Karpas-422 (cell line): ENCODE data around the gene RALY. TPM values are rescaled to one million over a fixed set of nuclear protein-coding genes. Genes with fewer than 3 reads are reported as not detected.

Experiments
- DNase-seq: peaks from one replicate; pipeline ENCODE4 v3.0.0-alpha.2; 2015
- H2AFZ ChIP-seq: fragments of 200-600 bp; sonication (generic); 2 replicates; pipeline ENCODE4 v1.6.1; 2014; ENCODE audit warnings: antibody characterized with exemption, low read length, mixed read lengths
- H3K27ac ChIP-seq: fragments of 200-600 bp; sonication (generic); 2 replicates; pipeline ENCODE4 v1.5.1; 2014; ENCODE audit warnings: mild to moderate bottlenecking, low read length, moderate library complexity
- H3K27me3 ChIP-seq: fragments of 200-600 bp; sonication (generic); 2 replicates; pipeline ENCODE4 v1.6.1; 2014; ENCODE audit warnings: low read length, mixed read lengths
- H3K36me3 ChIP-seq: fragments of 200-600 bp; sonication (generic); 2 replicates; pipeline ENCODE4 v1.6.1; 2014; ENCODE audit warnings: low read length, mixed read lengths; ENCODE audit not compliant: insufficient read depth
- H3K4me1 ChIP-seq: fragments of 200-600 bp; sonication (generic); 2 replicates; pipeline ENCODE4 v1.6.1; 2014; ENCODE audit warnings: mild to moderate bottlenecking, low read length, mixed read lengths
- H3K4me2 ChIP-seq: fragments of 200-600 bp; sonication (generic); 2 replicates; pipeline ENCODE4 v1.6.1; 2014; ENCODE audit warnings: low read length, low read depth, mild to moderate bottlenecking; ENCODE audit not compliant: poor library complexity, severe bottlenecking
- H3K4me3 ChIP-seq: fragments of 200-600 bp; sonication (generic); 2 replicates; pipeline ENCODE4 v1.5.1; 2014; ENCODE audit warnings: mild to moderate bottlenecking, antibody characterized with exemption, low read length, mixed read lengths
- H3K79me2 ChIP-seq: fragments of 200-600 bp; sonication (generic); 2 replicates; pipeline ENCODE4 v1.6.1; 2014; ENCODE audit warnings: mild to moderate bottlenecking, low read length, mixed read lengths
- H3K9ac ChIP-seq: fragments of 200-600 bp; sonication (generic); 2 replicates; pipeline ENCODE4 v1.6.0; 2014; ENCODE audit warnings: low read length
- H3K9me2 ChIP-seq: fragments of 200-600 bp; sonication (generic), shearing (Covaris generic); replicated peaks from 2 replicates; pipeline ENCODE4 v1.6.0; 2014; ENCODE audit warnings: mild to moderate bottlenecking, low read length, moderate library complexity; ENCODE audit not compliant: insufficient read depth
- H3K9me3 ChIP-seq: fragments of 300-700, 200-600 bp; sonication (generic); 2 replicates; pipeline ENCODE4 v1.6.1; 2014; ENCODE audit warnings: low read length, mixed read lengths
- H4K20me1 ChIP-seq: fragments of 200-600 bp; sonication (generic); 2 replicates; pipeline ENCODE4 v1.6.1; 2014; ENCODE audit warnings: mild to moderate bottlenecking, antibody characterized with exemption, low read length, low read depth; ENCODE audit not compliant: insufficient read depth
- total RNA-seq: library from RNA; depleted of rRNA; stranded (reverse); fragments of >200 nt; shearing (Covaris generic); gene quantifications from 2 replicates; pipeline ENCODE4 v1.2.3, GENCODE V29; 2014; ENCODE audit warnings: low replicate concordance

Gene RALY
- total RNA-seq, 1 experiment from 2014 or later = 78.8 TPM

- Histone ChIP-seq H3K4me2 (no peak overlapping the region), H3K9me2 (no peaks in the 10 kb centered on the region), H4K20me1 (peaks cover 20% of the 10 kb centered on the region), H3K9me3 (no peaks in the 10 kb centered on the region), H3K4me3 (no peak overlapping the region), H3K4me1 (no peaks in the 10 kb centered on the region), H3K36me3 (peaks cover 81% of the 10 kb centered on the region), H3K27me3 (no peaks in the 10 kb centered on the region), H2AFZ (no peak overlapping the region), H3K79me2 (peaks cover 42% of the 10 kb centered on the region), H3K27ac (no peak overlapping the region), H3K9ac (no peak overlapping the region)
- no peak for DNase-seq
Measured at GRCh38 chr20:34091637-34092200, 98.0 kb downstream of the RALY start.

- H3K9ac ChIP-seq = no peak overlapping the region
- peaks cover 81% of the 10 kb centered on the region for H3K36me3 ChIP-seq
- H3K27ac ChIP-seq = no peak overlapping the region
- no peak overlapping the region for H2AFZ ChIP-seq
- no peaks in the 10 kb centered on the region for H3K27me3 ChIP-seq
- no peaks in the 10 kb centered on the region for H3K9me3 ChIP-seq
- H3K4me1 ChIP-seq = no peaks in the 10 kb centered on the region
- peaks cover 20% of the 10 kb centered on the region for H4K20me1 ChIP-seq
- no peak overlapping the region for H3K4me2 ChIP-seq
- no peak for DNase-seq
- H3K9me2 ChIP-seq = no peaks in the 10 kb centered on the region
- peaks cover 37% of the 10 kb centered on the region for H3K79me2 ChIP-seq
- H3K4me3 ChIP-seq = no peak overlapping the region
Measured at GRCh38 chr20:34093895-34094294, 100.2 kb downstream of the RALY start.

- Histone ChIP-seq H3K79me2 (peaks cover 34% of the 10 kb centered on the region), H3K27me3 (no peaks in the 10 kb centered on the region), H3K9ac (no peak overlapping the region), H3K27ac (no peak overlapping the region), H3K4me3 (no peak overlapping the region), H3K4me2 (no peak overlapping the region), H3K9me3 (no peaks in the 10 kb centered on the region), H3K36me3 (peaks cover 74% of the 10 kb centered on the region), H2AFZ (no peak overlapping the region), H3K4me1 (no peaks in the 10 kb centered on the region), H4K20me1 (peaks cover 13% of the 10 kb centered on the region), H3K9me2 (no peaks in the 10 kb centered on the region)
- DNase-seq = no peak
Measured at GRCh38 chr20:34095825-34096224, 102.1 kb downstream of the RALY start.

GRCh38 chr20:34096699-34097444 lies 103.2 kb downstream of the RALY start:
- Histone ChIP-seq H3K27ac (no peak overlapping the region), H3K4me3 (no peak overlapping the region), H3K4me1 (no peaks in the 10 kb centered on the region), H3K27me3 (no peaks in the 10 kb centered on the region), H3K36me3 (peaks cover 73% of the 10 kb centered on the region), H3K79me2 (peaks cover 34% of the 10 kb centered on the region), H4K20me1 (peaks cover 19% of the 10 kb centered on the region), H3K9me2 (no peaks in the 10 kb centered on the region), H3K9ac (no peak overlapping the region), H3K9me3 (no peaks in the 10 kb centered on the region), H3K4me2 (no peak overlapping the region), H2AFZ (no peak overlapping the region)
- DNase-seq = no peak

GRCh38 chr20:34098570-34098969 lies 104.9 kb downstream of the RALY start:
- Histone ChIP-seq H3K27me3 (no peaks in the 10 kb centered on the region), H4K20me1 (peaks cover 24% of the 10 kb centered on the region), H3K4me3 (no peak overlapping the region), H3K27ac (no peak overlapping the region), H3K9ac (no peak overlapping the region), H3K9me2 (no peaks in the 10 kb centered on the region), H3K79me2 (peaks cover 43% of the 10 kb centered on the region), H3K36me3 (peaks cover 75% of the 10 kb centered on the region), H3K4me2 (no peak overlapping the region), H2AFZ (no peak overlapping the region), H3K9me3 (no peaks in the 10 kb centered on the region), H3K4me1 (no peaks in the 10 kb centered on the region)
- DNase-seq = no peak

- H3K4me2 ChIP-seq = no peak overlapping the region
- no peak overlapping the region for H3K9ac ChIP-seq
- no peak for DNase-seq
- no peaks in the 10 kb centered on the region for H3K9me2 ChIP-seq
- H3K79me2 ChIP-seq = peaks cover 48% of the 10 kb centered on the region
- peaks cover 26% of the 10 kb centered on the region for H4K20me1 ChIP-seq
- H3K36me3 ChIP-seq = peaks cover 76% of the 10 kb centered on the region
- H2AFZ ChIP-seq = no peak overlapping the region
- H3K27ac ChIP-seq = no peak overlapping the region
- H3K4me3 ChIP-seq = no peak overlapping the region
- H3K9me3 ChIP-seq = no peaks in the 10 kb centered on the region
- H3K4me1 ChIP-seq = no peaks in the 10 kb centered on the region
- no peaks in the 10 kb centered on the region for H3K27me3 ChIP-seq
Measured at GRCh38 chr20:34099675-34100074, 106.0 kb downstream of the RALY start.

GRCh38 chr20:34100576-34100975 lies 106.9 kb downstream of the RALY start:
- no peak overlapping the region for H3K27ac ChIP-seq
- no peaks in the 10 kb centered on the region for H3K4me1 ChIP-seq
- H3K4me3 ChIP-seq = no peak overlapping the region
- peaks cover 57% of the 10 kb centered on the region for H3K79me2 ChIP-seq
- no peaks in the 10 kb centered on the region for H3K9me3 ChIP-seq
- no peak overlapping the region for H3K4me2 ChIP-seq
- DNase-seq = no peak
- no peaks in the 10 kb centered on the region for H3K27me3 ChIP-seq
- H3K9me2 ChIP-seq = no peaks in the 10 kb centered on the region
- peaks cover 31% of the 10 kb centered on the region for H4K20me1 ChIP-seq
- H3K36me3 ChIP-seq = peaks cover 76% of the 10 kb centered on the region
- H3K9ac ChIP-seq = no peak overlapping the region
- no peak overlapping the region for H2AFZ ChIP-seq

GRCh38 chr20:34102342-34102741 lies 108.6 kb downstream of the RALY start:
- H2AFZ ChIP-seq = no peak overlapping the region
- H3K9me3 ChIP-seq = no peaks in the 10 kb centered on the region
- H3K9ac ChIP-seq = no peak overlapping the region
- peaks cover 66% of the 10 kb centered on the region for H3K79me2 ChIP-seq
- peaks cover 40% of the 10 kb centered on the region for H4K20me1 ChIP-seq
- H3K9me2 ChIP-seq = no peaks in the 10 kb centered on the region
- no peaks in the 10 kb centered on the region for H3K27me3 ChIP-seq
- H3K4me1 ChIP-seq = no peaks in the 10 kb centered on the region
- no peak overlapping the region for H3K4me2 ChIP-seq
- H3K36me3 ChIP-seq = peaks cover 71% of the 10 kb centered on the region
- no peak overlapping the region for H3K4me3 ChIP-seq
- H3K27ac ChIP-seq = no peak overlapping the region
- DNase-seq = no peak
